Left renal cortex interstitium (tissue), 4 donors: Measurements from ENCODE around the gene ACSM2A. TPM values are rescaled to one million over a fixed set of nuclear protein-coding genes. Genes with fewer than 3 reads are reported as not detected.
"Not testable (repeated sequence)": the region's sequence is repeated elsewhere in the genome, so short reads cannot be mapped to it uniquely, and the experiment has no call there.

Source experiments
- DNase-seq, 4 donors: peaks; one replicate each; pipeline ENCODE4 v3.0.0-alpha.2; 2013; ENCODE audit warnings: low read depth in 4 of 4, low spot score in 2 of 4, missing footprints in 1 of 4
- polyA plus RNA-seq, 4 donors: library from polyadenylated mRNA; unstranded; fragments of 120-200 nt; gene quantifications; one replicate each; pipeline ENCODE4 v1.2.1, GENCODE V29; 2013; ENCODE audit not compliant: insufficient read length in 4 of 4

Gene ACSM2A
- polyA plus RNA-seq, 4 donors = 47.3 to 91.8 (median 76.3) TPM

- not testable (repeated sequence) for DNase-seq
Measured at GRCh38 chr16:20536669-20537068, 85.3 kb downstream of the ACSM2A start.

Other genes starting within 250 kb of the ACSM2A start
- 1 to 10 TPM; 1.8 to 9.2 (median 3.5) TPM for gene GP2, start 124.0 kb upstream of the ACSM2A start, polyA plus RNA-seq
- gene UMOD, start 98.8 kb upstream of the ACSM2A start, polyA plus RNA-seq = 100 to 1,000 TPM; 114 to 272 (median 213) TPM
- under 1 TPM in 2 of 4 donors, not detected in 2; 0.14 to 0.23 TPM for gene PDILT, start 46.8 kb upstream of the ACSM2A start, polyA plus RNA-seq
- gene ACSM5, start 42.0 kb upstream of the ACSM2A start, polyA plus RNA-seq = 1 to 10 TPM; 3.3 to 9.7 (median 6.2) TPM
- 10 to 100 TPM; 42.4 to 69.5 (median 59.4) TPM for gene ACSM2B, start 124.8 kb downstream of the ACSM2A start, polyA plus RNA-seq
- gene ACSM1, start 246.2 kb downstream of the ACSM2A start, polyA plus RNA-seq = 1 to 10 TPM in 2 of 4 donors, under 1 TPM in 2; 0.82 to 1.8 (median 0.94) TPM